Panc1 (cell line): ENCODE measurements around the gene MED31. TPM values are rescaled to one million over a fixed set of nuclear protein-coding genes. Genes with fewer than 3 reads are reported as not detected.
"Not testable (repeated sequence)": the region's sequence is repeated elsewhere in the genome, so short reads cannot be mapped to it uniquely, and the experiment has no call there.

Experiments used
- ATAC-seq: fragments of 200-7000 bp; cut with Tn5 transposase; 2 replicates; pipeline ENCODE4 v1.9.1; 2020; ENCODE audit warnings: mild to moderate bottlenecking, moderate library complexity
- BruUV-seq: library from RNA; stranded (reverse); fragments of 400-500 nt; replicated peaks from 2 replicates; lab custom pipeline; 2021; lab: Mats Ljungman, UMichigan
- CTCF ChIA-PET: fragments of 300-600 bp; sonication (Branson Sonifier 250); formaldehyde crosslinking; loops from one replicate; lab custom pipeline; 2022; ENCODE audit warnings: antibody characterized with exemption; lab: Charles Lee
- POLR2A ChIA-PET: fragments of 300-600 bp; sonication (Branson Sonifier 250); formaldehyde crosslinking; loops from one replicate; lab custom pipeline; 2022; ENCODE audit warnings: antibody characterized with exemption; lab: Charles Lee
- DNase-seq: peaks from one replicate; pipeline ENCODE4 v3.0.0-alpha.2; 2010; ENCODE audit warnings: low read depth, low spot score
- H3K27ac ChIP-seq: 2 replicates; pipeline ENCODE4 v1.5.1; 2011; ENCODE audit warnings: mild to moderate bottlenecking, low read length, inconsistent platforms
- H3K27me3 ChIP-seq: fragments of 200-500 bp; sonication (Bioruptor generic); 2 replicates; pipeline ENCODE4 v1.6.0; 2014; ENCODE audit warnings: low read length, inconsistent platforms; ENCODE audit not compliant: control insufficient read depth, insufficient read depth
- H3K36me3 ChIP-seq: fragments of 200-500 bp; sonication (Bioruptor generic); 2 replicates; pipeline ENCODE4 v1.5.1; 2014; ENCODE audit warnings: inconsistent platforms, mild to moderate bottlenecking, low read length, moderate library complexity; ENCODE audit not compliant: control insufficient read depth, insufficient read depth
- H3K4me1 ChIP-seq: 2 replicates; pipeline ENCODE4 v1.5.1; 2011; ENCODE audit warnings: inconsistent platforms, mild to moderate bottlenecking, low read length, moderate library complexity; ENCODE audit not compliant: control insufficient read depth, insufficient read depth
- H3K4me3 ChIP-seq, 2 experiments: 2 replicates each; pipeline ENCODE4 v1.5.1; 2011 to 2012; ENCODE audit warnings: low read depth in 2 of 2, low read length in 2 of 2, mild to moderate bottlenecking in 2 of 2, inconsistent platforms in 1 of 2, moderate library complexity in 1 of 2
- H3K9me3 ChIP-seq: fragments of 200-500 bp; sonication (Bioruptor generic); 2 replicates; pipeline ENCODE4 v1.5.1; 2014; ENCODE audit warnings: low read depth, mild to moderate bottlenecking, inconsistent platforms, low read length, moderate library complexity; ENCODE audit not compliant: control insufficient read depth, insufficient read depth
- CTCF ChIP-seq: fragments of 450-650 bp; IDR thresholded peaks from 2 replicates; pipeline ENCODE4 v1.5.1; 2017; ENCODE audit warnings: mild to moderate bottlenecking
- POLR2AphosphoS5 ChIP-seq: IDR thresholded peaks from 2 replicates; pipeline ENCODE4 v1.6.1; 2012; ENCODE audit warnings: mild to moderate bottlenecking, low read depth, low read length, moderate library complexity
- REST ChIP-seq, 2 experiments: IDR thresholded peaks; 2 replicates each; pipeline ENCODE4 v1.6.1; 2011 to 2012; ENCODE audit warnings: low read depth in 2 of 2, control low read depth in 1 of 2, low read length in 1 of 2, mild to moderate bottlenecking in 1 of 2, moderate library complexity in 1 of 2; ENCODE audit not compliant: insufficient read depth in 1 of 2
- SIN3A ChIP-seq: IDR thresholded peaks from 2 replicates; pipeline ENCODE4 v1.6.1; 2012; ENCODE audit warnings: low read depth, mild to moderate bottlenecking, low read length, moderate library complexity, borderline replicate concordance; ENCODE audit not compliant: insufficient read depth
- TCF7L2 ChIP-seq: IDR thresholded peaks from 2 replicates; pipeline ENCODE4 v1.6.1; 2011; ENCODE audit warnings: mild to moderate bottlenecking, low read depth, low read length, inconsistent platforms
- in situ Hi-C: cut with HindIII; loops from 2 replicates; pipeline ENCODE4 v1.10.0; 2016; ENCODE audit warnings: low sequenced_read_pairs, low pct_unique_long_range_greater_than_20kb
- intact Hi-C: fragments of 100-400 bp; cut with micrococcal nuclease; formaldehyde crosslinking; loops from one replicate; pipeline ENCODE4 v1.10.0; 2022; ENCODE audit not compliant: unreplicated experiment
- total RNA-seq: library from RNA; stranded (reverse); gene quantifications from one replicate; pipeline ENCODE4 v1.2.1, GENCODE V29; 2021; ENCODE audit not compliant: unreplicated experiment

The MED31 gene
- total RNA-seq, 1 experiment from 2014 or later: 18.6 TPM

GRCh38 chr17:6660805-6661463 is 9.5 kb upstream of the MED31 start:
- no peak for TF ChIP-seq TCF7L2
- TF ChIP-seq POLR2AphosphoS5: no peak
- no peak for TF ChIP-seq SIN3A
- no peak for TF ChIP-seq CTCF
- no peak for TF ChIP-seq REST (IDR thresholded peaks at IDR 0.05; ENCODE audit: insufficient read depth in 1 of 2, low read depth in 2 of 2, low read length in 1 of 2)
- H3K27ac ChIP-seq: no peak overlapping the region
- CTCF ChIA-PET: interaction anchor here (0.6 kb wide), 1 partner anchor 56 kb away, joined by 7 read pairs; no protein-coding TSS in a partner anchor
- DNase-seq: no peak
- in situ Hi-C loops: no loop called here
- POLR2A ChIA-PET: no interaction called here
- BruUV-seq: no TSS peak
- H3K9me3 ChIP-seq: no peaks in the 10 kb centered on the region
- no peaks in the 10 kb centered on the region for H3K4me1 ChIP-seq
- no peak overlapping the region for H3K4me3 ChIP-seq
- H3K36me3 ChIP-seq: no peaks in the 10 kb centered on the region
- peaks cover 3% of the 10 kb centered on the region; the same call in 1 of the 2 replicates for H3K27me3 ChIP-seq
- intact Hi-C loops: no loop called here
- ATAC-seq: no peak

GRCh38 chr17:6660101-6660500 is 8.7 kb upstream of the MED31 start:
- DNase-seq (no peak), ATAC-seq (no peak)
- Histone ChIP-seq H3K27me3 (peaks cover 3% of the 10 kb centered on the region; the same call in 1 of the 2 replicates), H3K4me3 (no peak overlapping the region), H3K4me1 (no peaks in the 10 kb centered on the region), H3K9me3 (no peaks in the 10 kb centered on the region), H3K36me3 (no peaks in the 10 kb centered on the region), H3K27ac (no peak overlapping the region)
- in situ Hi-C loops (no loop called here), intact Hi-C loops (no loop called here)
- ChIA-PET CTCF (no interaction called here), POLR2A (no interaction called here)
- TF ChIP-seq POLR2AphosphoS5 (no peak), REST (IDR thresholded peaks at IDR 0.05; ENCODE audit: insufficient read depth in 1 of 2, low read depth in 2 of 2, low read length in 1 of 2) (no peak), CTCF (no peak), SIN3A (no peak), TCF7L2 (no peak)
- BruUV-seq: no TSS peak

GRCh38 chr17:6658411-6658810 is 7.0 kb upstream of the MED31 start:
- H3K9me3 ChIP-seq, intact Hi-C loops, POLR2A ChIA-PET, CTCF ChIA-PET, DNase-seq, H3K36me3 ChIP-seq, in situ Hi-C loops, H3K27ac ChIP-seq, H3K4me1 ChIP-seq, ATAC-seq, H3K4me3 ChIP-seq, BruUV-seq, H3K27me3 ChIP-seq: not testable (repeated sequence)
